Gastroesophageal sphincter (tissue), 3 donors: ENCODE measurements around the gene TREM2.

Source experiments
- EP300 ChIP-seq: sonication (generic); formaldehyde crosslinking; IDR thresholded peaks from one replicate; pipeline ENCODE4 v1.6.1; 2017; ENCODE audit warnings: antibody characterized with exemption, mild to moderate bottlenecking
- POLR2AphosphoS5 ChIP-seq: sonication (generic); formaldehyde crosslinking; IDR thresholded peaks from one replicate; pipeline ENCODE4 v1.6.1; 2017; ENCODE audit warnings: antibody characterized with exemption
- TF ChIP-seq, protein P1 (sequence below), 4 experiments: fragments of 200-600 bp in 2 of 4; fragments of 450-650 bp in 2 of 4; sonication (generic) in 1 of 4; IDR thresholded peaks; one replicate each; pipeline ENCODE4 v1.5.1; 2017 to 2019; ENCODE audit warnings: antibody characterized with exemption in 4 of 4, mild to moderate bottlenecking in 2 of 4, moderate library complexity in 2 of 4

GRCh38 chr6:41175084-41175483 is 12.2 kb upstream of the TREM2 start:
- TF ChIP-seq POLR2AphosphoS5, result no peak
- TF ChIP-seq, protein P1, sequence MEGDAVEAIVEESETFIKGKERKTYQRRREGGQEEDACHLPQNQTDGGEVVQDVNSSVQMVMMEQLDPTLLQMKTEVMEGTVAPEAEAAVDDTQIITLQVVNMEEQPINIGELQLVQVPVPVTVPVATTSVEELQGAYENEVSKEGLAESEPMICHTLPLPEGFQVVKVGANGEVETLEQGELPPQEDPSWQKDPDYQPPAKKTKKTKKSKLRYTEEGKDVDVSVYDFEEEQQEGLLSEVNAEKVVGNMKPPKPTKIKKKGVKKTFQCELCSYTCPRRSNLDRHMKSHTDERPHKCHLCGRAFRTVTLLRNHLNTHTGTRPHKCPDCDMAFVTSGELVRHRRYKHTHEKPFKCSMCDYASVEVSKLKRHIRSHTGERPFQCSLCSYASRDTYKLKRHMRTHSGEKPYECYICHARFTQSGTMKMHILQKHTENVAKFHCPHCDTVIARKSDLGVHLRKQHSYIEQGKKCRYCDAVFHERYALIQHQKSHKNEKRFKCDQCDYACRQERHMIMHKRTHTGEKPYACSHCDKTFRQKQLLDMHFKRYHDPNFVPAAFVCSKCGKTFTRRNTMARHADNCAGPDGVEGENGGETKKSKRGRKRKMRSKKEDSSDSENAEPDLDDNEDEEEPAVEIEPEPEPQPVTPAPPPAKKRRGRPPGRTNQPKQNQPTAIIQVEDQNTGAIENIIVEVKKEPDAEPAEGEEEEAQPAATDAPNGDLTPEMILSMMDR (IDR thresholded peaks at IDR 0.05), result no peak
- no peak for TF ChIP-seq EP300
